Activated T-helper 1 cell treated with Interleukin-2 at 50 U/mL for 16 hours (primary cell): Measurements from ENCODE around the gene ACTL8.

ENCODE experiments used
- DNase-seq: peaks from one replicate; pipeline ENCODE4 v3.0.0-alpha.2; 2020; ENCODE audit warnings: low read depth

ACTL8 gene

GRCh38 chr1:17845583-17845982, 90.5 kb downstream of the ACTL8 start:
- DNase-seq: no peak

- DNase-seq: no peak
Measured at GRCh38 chr1:17846341-17846740, 91.2 kb downstream of the ACTL8 start.

- DNase-seq: no peak
Measured at GRCh38 chr1:17847111-17847510, 92.0 kb downstream of the ACTL8 start.

DNA sequence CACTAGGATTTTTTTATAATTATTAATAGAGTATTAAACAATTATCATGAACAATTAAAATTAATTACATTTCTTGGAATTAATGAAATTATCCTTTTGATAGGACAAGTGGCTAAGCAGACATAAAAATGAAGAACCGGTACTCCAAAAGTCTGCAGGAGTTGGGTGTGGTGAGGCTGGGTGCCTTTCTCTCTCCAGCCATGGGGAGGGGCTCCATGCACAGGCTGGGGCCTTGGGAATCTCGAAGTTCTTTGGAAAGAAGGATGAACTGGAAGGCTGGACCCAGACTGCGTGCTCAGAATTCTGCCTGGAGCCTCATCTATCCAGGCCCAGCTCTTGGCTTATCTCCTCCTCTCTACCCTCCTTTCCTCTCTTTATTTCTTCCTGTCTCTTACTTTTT, 94.1 kb downstream of the ACTL8 start:
- DNase-seq: no peak

DNA sequence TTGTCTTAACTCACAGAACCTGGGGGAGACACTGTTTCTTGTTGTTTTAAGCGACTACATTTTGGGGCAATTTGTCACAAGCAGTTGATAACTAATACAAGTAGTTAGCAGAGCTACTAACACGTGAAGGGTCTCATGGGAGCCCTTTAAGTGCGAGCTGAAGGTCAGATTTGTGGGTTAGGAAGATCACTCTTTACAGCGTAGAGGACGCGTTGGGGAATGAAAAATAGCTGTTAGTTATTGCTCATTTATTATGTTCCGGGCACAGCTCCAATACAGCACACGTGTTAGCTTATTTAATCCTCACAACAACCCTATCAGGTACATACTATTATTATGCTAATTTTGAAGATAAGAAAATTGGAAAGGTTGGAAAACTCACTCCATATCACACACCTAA, 95.9 kb downstream of the ACTL8 start:
- no peak for DNase-seq

GRCh38 chr1:17852383-17852782, 97.2 kb downstream of the ACTL8 start:
- no peak for DNase-seq

- DNase-seq: no peak
Measured at GRCh38 chr1:17853241-17853935, 98.3 kb downstream of the ACTL8 start.

- no peak for DNase-seq
Measured at GRCh38 chr1:17856496-17857108, 101.5 kb downstream of the ACTL8 start.

DNA sequence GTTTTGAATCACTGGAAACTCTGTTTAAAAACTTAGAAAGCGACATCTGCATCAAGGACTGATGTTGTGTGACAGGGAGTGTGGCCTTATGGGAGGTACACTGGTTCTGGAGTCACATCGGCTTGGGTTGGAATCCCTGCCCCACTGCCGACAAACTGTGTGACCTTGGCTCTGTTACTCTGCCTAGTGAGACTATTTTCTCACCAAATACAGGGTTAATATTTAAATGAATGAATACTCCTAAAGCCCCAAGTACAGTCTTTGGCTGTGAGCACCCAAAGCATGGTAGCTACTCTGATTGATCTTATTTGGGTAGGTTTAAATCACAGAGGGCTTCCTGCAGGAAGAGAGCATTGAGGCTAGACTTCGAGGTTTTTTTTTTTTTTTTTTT, 102.0 kb downstream of the ACTL8 start:
- no peak for DNase-seq

GRCh38 chr1:17857996-17858395, 102.9 kb downstream of the ACTL8 start:
- DNase-seq: no peak

DNA sequence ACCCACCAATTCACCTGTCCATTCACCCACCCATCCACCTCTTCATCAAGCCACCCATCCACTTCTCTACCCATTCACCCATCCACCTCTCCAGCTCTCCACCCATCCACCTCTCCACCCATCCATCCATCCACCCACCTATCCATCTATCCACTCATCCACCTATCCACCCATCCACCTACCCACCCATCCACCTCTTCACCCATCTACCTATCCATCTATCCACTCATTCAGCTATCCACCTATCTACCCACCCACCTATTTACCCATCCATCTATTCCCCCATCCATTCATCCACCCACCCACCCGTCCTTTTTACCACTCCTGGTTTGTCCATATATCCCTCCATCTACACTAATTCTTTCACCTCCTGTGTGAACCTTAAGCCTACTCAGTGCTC, 105.7 kb downstream of the ACTL8 start:
- DNase-seq: no peak

GRCh38 chr1:17861685-17862084, 106.6 kb downstream of the ACTL8 start:
- no peak for DNase-seq

DNA sequence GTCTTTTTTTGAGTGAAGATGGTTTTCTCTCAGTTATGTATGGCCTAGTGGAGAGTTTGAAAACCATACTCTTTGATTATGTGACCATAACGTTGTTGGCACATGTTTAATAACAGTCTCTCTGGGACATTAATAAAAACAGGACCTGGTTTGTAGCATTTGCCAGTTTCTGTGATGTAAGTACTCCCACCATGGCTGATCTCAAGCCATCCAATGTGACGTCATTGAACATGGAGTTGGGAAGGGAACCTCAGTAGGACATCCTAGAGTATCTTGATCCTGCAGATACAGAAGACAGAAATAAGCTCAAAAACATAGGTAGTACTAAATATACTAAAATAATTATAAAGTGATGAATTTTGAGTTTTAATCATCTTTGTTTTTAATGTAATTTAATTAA, 107.0 kb downstream of the ACTL8 start:
- no peak for DNase-seq

GRCh38 chr1:17865912-17866739, 111.0 kb downstream of the ACTL8 start:
- no peak for DNase-seq

DNA sequence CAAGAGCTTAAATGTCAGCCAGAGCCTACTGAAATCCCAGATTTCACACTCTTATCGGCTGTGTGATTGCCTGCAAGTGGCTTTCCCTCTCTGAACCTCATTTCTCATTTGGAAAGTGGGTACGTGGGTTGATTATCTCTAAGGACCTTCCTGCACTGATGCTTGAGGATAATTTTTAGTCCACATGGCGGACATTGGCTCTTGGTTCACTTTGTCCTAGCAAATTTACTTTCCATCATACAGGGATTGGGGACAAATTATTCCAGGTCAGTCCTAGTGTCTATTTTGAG, 111.6 kb downstream of the ACTL8 start:
- DNase-seq: no peak

- no peak for DNase-seq
Measured at GRCh38 chr1:17867470-17867869, 112.3 kb downstream of the ACTL8 start.

GRCh38 chr1:17869815-17870214, 114.7 kb downstream of the ACTL8 start:
- DNase-seq: no peak

- DNase-seq: no peak
Measured at GRCh38 chr1:17870679-17871078, 115.5 kb downstream of the ACTL8 start.

- DNase-seq: no peak
Measured at GRCh38 chr1:17873007-17873675, 118.0 kb downstream of the ACTL8 start.

GRCh38 chr1:17874231-17874630, 119.1 kb downstream of the ACTL8 start:
- DNase-seq: no peak

DNA sequence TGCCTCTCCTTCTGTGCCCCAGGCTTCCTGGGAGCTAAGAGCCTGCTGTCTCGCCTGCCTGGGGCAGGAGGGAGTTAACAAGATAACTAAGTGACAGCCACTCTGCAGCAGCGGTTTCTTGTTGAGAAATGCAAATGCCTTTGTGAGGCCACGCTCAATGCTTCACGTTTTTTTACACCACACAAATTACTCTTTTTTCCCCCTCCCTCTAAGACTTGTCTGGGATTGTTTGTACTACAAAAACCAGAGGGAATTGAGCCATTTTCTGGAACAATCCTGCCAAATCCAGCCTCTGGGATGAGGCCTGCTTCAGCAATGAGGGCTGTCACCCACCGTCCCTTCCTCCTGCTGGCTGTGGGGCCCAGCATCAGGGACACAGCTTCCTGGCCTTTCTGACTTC, 119.6 kb downstream of the ACTL8 start:
- DNase-seq: no peak

GRCh38 chr1:17875171-17875881, 120.2 kb downstream of the ACTL8 start:
- DNase-seq: no peak
